Natural killer cell (primary cell): ENCODE measurements around the gene IL17B. TPM values are rescaled to one million over a fixed set of nuclear protein-coding genes. Genes with fewer than 3 reads are reported as not detected.
"Not testable (repeated sequence)": the region's sequence is repeated elsewhere in the genome, so short reads cannot be mapped to it uniquely, and the experiment has no call there.

Source experiments
- ATAC-seq, 3 donors: fragments of 150-1000 bp in 2 of 3; fragments of 200-7000 bp in 1 of 3; cut with Tn5 transposase; 1 replicate in 1 of 3; 2 replicates in 2 of 3; pipeline ENCODE4 v1.10.0; 2021; ENCODE audit warnings: mild to moderate bottlenecking in 2 of 3, moderate library complexity in 2 of 3
- DNase-seq, 2 donors: peaks; one replicate each; pipeline versions ENCODE4 v3.0.0 to v3.0.0-alpha.2; 2013 to 2021; ENCODE audit warnings: mixed read lengths in 1 of 2
- H3K27ac ChIP-seq: one replicate; pipeline ENCODE4 v1.5.1; 2013; ENCODE audit warnings: mild to moderate bottlenecking, low read length
- H3K27me3 ChIP-seq: one replicate; pipeline ENCODE4 v1.6.1; 2013; ENCODE audit warnings: low read length; ENCODE audit not compliant: control insufficient read depth, insufficient read depth
- H3K36me3 ChIP-seq: one replicate; pipeline ENCODE4 v1.6.1; 2013; ENCODE audit warnings: low read length; ENCODE audit not compliant: control insufficient read depth, insufficient read depth
- H3K4me1 ChIP-seq: one replicate; pipeline ENCODE4 v1.6.1; 2013; ENCODE audit warnings: low read length; ENCODE audit not compliant: control insufficient read depth, insufficient read depth
- H3K4me3 ChIP-seq: one replicate; pipeline ENCODE4 v1.5.1; 2013; ENCODE audit warnings: low read length
- H3K9me3 ChIP-seq: one replicate; pipeline ENCODE4 v1.6.1; 2013; ENCODE audit warnings: low read length; ENCODE audit not compliant: control insufficient read depth, insufficient read depth
- H3K27ac Mint-ChIP-seq, 2 donors: one replicate each; pipeline ENCODE4 v1.8.0; 2022; ENCODE audit warnings: mild to moderate bottlenecking in 2 of 2, mixed read lengths in 2 of 2, moderate library complexity in 1 of 2
- H3K27me3 Mint-ChIP-seq, 2 donors: one replicate each; pipeline ENCODE4 v1.8.0; 2022; ENCODE audit warnings: low read depth in 2 of 2, mixed read lengths in 2 of 2
- H3K36me3 Mint-ChIP-seq: one replicate; pipeline ENCODE4 v1.8.0; 2022; ENCODE audit warnings: mixed read lengths
- H3K4me1 Mint-ChIP-seq, 2 donors: one replicate each; pipeline ENCODE4 v1.8.0; 2022; ENCODE audit warnings: mixed read lengths in 2 of 2
- H3K4me3 Mint-ChIP-seq: one replicate; pipeline ENCODE4 v1.8.0; 2022; ENCODE audit warnings: mild to moderate bottlenecking, moderate library complexity, mixed read lengths
- H3K9me3 Mint-ChIP-seq, 2 donors: one replicate each; pipeline ENCODE4 v1.8.0; 2022; ENCODE audit warnings: mixed read lengths in 2 of 2
- CTCF ChIP-seq: fragments of 200-600 bp; IDR thresholded peaks from one replicate; pipeline ENCODE4 v1.8.0; 2022; ENCODE audit warnings: antibody characterized with exemption
- WGBS: methylation state at CpG from one replicate; pipeline ENCODE4 v1.1.7; 2013; ENCODE audit warnings: missing lambda C conversion rate; ENCODE audit not compliant: insufficient coverage; 5-methylcytosine and 5-hydroxymethylcytosine counted together
- intact Hi-C: fragments of 100-400 bp; cut with micrococcal nuclease; formaldehyde crosslinking; loops from one replicate; pipeline ENCODE4 v1.14.2; 2022
- total RNA-seq, 4 donors: library from RNA; stranded (reverse); fragments of 120-200 nt in 1 of 4; gene quantifications; one replicate each; pipeline versions ENCODE4 v1.2.3 to v1.2.4, GENCODE V29; 2013 to 2022

IL17B gene
- total RNA-seq, 3 donors from 2014 or later (not counting 1 experiment from before 2014, with no cell fraction given), result not detected

- peaks cover 4 to 13% of the 10 kb centered on the region in 2 donors for H3K27me3 Mint-ChIP-seq
- Histone ChIP-seq H3K27ac (no peak overlapping the region), H3K4me1 (no peaks in the 10 kb centered on the region), H3K4me3 (no peak overlapping the region), H3K9me3 (no peaks in the 10 kb centered on the region), H3K27me3 (no peaks in the 10 kb centered on the region), H3K36me3 (no peaks in the 10 kb centered on the region)
- H3K4me3 Mint-ChIP-seq, result no peak overlapping the region
- 92% methylated on average over 2 of the region's 2 CpGs for WGBS
- no peaks in the 10 kb centered on the region for H3K4me1 Mint-ChIP-seq
- H3K9me3 Mint-ChIP-seq, result no peaks in the 10 kb centered on the region
- no peak overlapping the region for H3K27ac Mint-ChIP-seq
- DNase-seq, result no peak
- no peak for TF ChIP-seq CTCF
- intact Hi-C loops, result no loop called here
- no peak for ATAC-seq
- H3K36me3 Mint-ChIP-seq, result no peaks in the 10 kb centered on the region
Observed at GRCh38 chr5:149401051-149401450, 22.0 kb upstream of the IL17B start.

GRCh38 chr5:149400304-149400703 is 21.2 kb upstream of the IL17B start:
- Mint-ChIP-seq H3K9me3 (no peaks in the 10 kb centered on the region), H3K27ac (no peak overlapping the region), H3K4me1 (no peaks in the 10 kb centered on the region), H3K4me3 (no peak overlapping the region), H3K36me3 (no peaks in the 10 kb centered on the region), H3K27me3 (peaks cover 4 to 14% of the 10 kb centered on the region in 2 donors)
- Histone ChIP-seq H3K4me1 (no peaks in the 10 kb centered on the region), H3K27me3 (no peaks in the 10 kb centered on the region), H3K4me3 (no peak overlapping the region), H3K27ac (no peak overlapping the region), H3K9me3 (no peaks in the 10 kb centered on the region), H3K36me3 (no peaks in the 10 kb centered on the region)
- intact Hi-C loops, result no loop called here
- ATAC-seq, result no peak
- DNase-seq, result no peak
- TF ChIP-seq CTCF, result no peak
- WGBS, result 89% methylated on average over 6 of the region's 6 CpGs

GRCh38 chr5:149399775-149400174 is 20.7 kb upstream of the IL17B start:
- H3K4me3 ChIP-seq, result no peak overlapping the region
- H3K4me1 ChIP-seq, result no peaks in the 10 kb centered on the region
- no peaks in the 10 kb centered on the region for H3K9me3 ChIP-seq
- Mint-ChIP-seq H3K27me3 (peaks cover 7 to 19% of the 10 kb centered on the region in 2 donors), H3K36me3 (no peaks in the 10 kb centered on the region), H3K9me3 (no peaks in the 10 kb centered on the region), H3K27ac (no peak overlapping the region), H3K4me1 (no peaks in the 10 kb centered on the region), H3K4me3 (no peak overlapping the region)
- no peaks in the 10 kb centered on the region for H3K36me3 ChIP-seq
- no peaks in the 10 kb centered on the region for H3K27me3 ChIP-seq
- intact Hi-C loops, result no loop called here
- no peak overlapping the region for H3K27ac ChIP-seq
- DNase-seq, result no peak
- ATAC-seq, result no peak
- TF ChIP-seq CTCF, result no peak

- H3K36me3 Mint-ChIP-seq, H3K27ac Mint-ChIP-seq, H3K4me1 ChIP-seq, H3K9me3 ChIP-seq, DNase-seq, intact Hi-C loops, H3K27me3 ChIP-seq, H3K36me3 ChIP-seq, H3K4me1 Mint-ChIP-seq, H3K4me3 Mint-ChIP-seq, H3K4me3 ChIP-seq, ATAC-seq, H3K27ac ChIP-seq, H3K9me3 Mint-ChIP-seq: not testable (repeated sequence)
- 76% methylated on average over 7 of the region's 7 CpGs for WGBS
- peaks cover 7 to 14% of the 10 kb centered on the region in 2 donors for H3K27me3 Mint-ChIP-seq
Observed at GRCh38 chr5:149398747-149399266, 19.7 kb upstream of the IL17B start.
